Fibroblast of skin of abdomen (primary cell): ENCODE results near the gene G2E3.
"Not testable (repeated sequence)": the region's sequence is repeated elsewhere in the genome, so short reads cannot be mapped to it uniquely, and the experiment has no call there.

Experiments
- DNase-seq: peaks from one replicate; pipeline ENCODE4 v3.0.0-alpha.2; 2013

The G2E3 gene

DNA sequence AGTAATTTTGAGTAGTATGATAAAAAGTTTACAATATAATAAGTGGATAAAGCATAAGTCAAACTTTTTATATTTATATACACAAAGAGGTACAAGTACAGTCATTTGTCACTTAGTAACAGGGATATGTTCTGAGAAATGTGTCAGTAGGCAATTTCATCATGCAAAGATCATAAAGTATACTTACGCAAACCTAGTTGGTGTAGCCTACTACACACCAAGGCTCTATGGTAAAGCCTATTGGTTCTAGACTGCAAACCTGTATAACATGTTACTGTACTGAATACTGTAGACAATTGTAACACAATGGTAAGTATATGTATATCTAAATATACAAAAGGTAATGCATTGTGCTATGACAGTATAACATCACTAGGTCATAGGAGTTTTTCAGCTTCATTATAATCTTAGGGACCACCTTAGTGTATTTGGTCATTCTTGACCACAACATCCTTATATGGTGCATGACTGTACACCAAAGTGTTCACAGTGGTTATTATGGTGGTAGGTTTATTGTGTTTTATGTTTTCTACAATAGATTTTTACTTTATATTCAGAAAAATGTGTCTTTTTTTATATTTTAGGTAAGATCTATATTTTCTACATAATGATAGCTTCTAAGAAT, 48.3 kb downstream of the G2E3 start:
- DNase-seq, result peak; percentile 49

DNA sequence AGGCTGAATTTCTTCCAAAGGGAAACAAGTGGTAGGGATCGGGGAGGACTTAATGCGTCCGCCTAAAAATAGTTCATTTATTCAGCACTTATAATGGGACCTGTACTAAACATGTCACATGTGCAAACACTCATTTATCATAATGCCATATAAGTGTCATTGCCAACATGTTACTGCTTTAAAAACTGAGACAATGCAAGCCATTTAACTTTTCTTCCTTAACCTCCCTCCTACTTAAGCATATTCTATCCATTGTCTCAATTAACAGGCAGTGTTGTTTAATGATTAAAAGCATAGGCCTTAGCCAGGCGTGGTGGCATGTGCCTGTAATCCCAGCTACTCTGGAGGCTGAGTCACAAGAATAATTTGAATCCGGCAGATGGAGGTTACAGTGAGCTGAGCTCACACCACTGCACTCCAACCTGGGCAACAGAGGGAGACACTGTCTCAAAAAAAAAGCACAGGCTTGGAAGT, 49.6 kb downstream of the G2E3 start:
- DNase-seq, result peak; percentile 59

DNA sequence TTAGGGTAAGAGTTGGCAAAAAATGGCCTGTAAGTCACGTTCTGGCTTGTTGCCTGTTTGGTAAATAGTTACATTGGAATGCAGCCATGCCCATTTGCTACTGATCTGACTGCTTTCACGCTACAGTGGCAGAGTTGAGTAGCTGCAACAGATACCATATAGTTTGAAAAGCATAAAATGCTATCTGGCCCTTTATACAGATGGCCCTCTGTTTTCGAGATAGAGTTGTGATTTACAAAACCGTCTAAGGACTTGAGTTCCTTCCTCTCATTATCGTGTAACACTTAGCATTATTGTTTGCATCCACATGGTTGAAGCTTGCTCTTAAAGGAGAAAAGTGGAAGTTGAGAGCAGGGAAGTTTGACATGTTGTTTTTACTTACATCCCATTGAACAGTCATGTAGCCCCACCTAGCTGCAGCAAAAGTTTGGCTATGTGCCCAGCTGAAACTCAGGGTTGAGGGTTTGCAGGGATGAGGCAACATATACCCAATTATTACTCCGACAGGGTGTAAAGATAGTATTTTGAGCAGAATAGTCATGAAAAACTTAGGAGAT, 51.9 kb downstream of the G2E3 start:
- DNase-seq, result peak; percentile 72

GRCh38 chr14:30614155-30614554, 55.2 kb downstream of the G2E3 start:
- no peak for DNase-seq

DNA sequence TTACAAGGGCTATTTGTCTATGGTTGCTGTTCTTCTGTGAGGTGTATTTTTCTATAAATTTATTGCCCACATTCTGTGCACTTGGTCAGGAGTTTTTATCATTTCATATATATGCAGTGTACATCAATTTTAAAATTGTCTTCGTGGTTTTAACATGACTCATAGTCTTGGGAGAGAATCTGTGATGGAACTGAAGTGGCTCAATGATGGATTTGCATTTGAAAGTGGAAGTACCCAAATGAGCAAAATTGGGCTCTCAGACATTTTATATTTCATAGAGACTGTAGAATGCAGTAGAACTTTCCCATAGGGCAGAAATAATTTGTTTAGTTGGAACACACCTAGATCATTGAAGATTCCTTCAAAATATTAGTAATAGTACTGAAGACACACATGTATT, 61.2 kb downstream of the G2E3 start:
- DNase-seq, result peak; percentile 72

DNA sequence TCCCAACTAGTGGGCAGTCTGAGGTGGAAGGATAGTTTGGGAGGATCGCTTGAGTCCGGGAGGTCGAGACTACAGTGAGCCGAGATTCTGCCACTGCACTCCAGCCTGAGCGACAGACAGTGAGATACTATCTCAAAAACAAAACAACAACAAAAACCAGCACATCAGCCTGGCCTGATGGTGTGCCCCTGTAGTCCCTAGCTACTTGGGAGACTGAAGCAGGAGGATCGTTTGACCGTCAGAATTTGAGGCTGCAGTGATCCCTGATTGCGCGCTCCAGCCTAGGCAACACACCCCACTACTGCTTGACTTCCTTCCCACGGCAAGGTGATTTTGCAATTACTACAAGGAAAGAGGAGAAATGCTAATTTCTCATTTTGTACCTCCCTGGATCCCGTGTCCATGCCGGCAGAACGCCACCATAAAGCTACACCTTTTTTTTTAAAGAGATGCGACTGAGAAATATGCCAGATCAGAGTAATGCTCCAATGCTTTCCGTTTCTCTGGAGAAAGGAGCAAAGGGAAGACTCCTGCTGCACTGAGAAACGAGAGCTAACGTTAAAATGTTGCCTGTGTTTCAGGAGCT, 62.5 kb downstream of the G2E3 start:
- peak; percentile 2 for DNase-seq

DNA sequence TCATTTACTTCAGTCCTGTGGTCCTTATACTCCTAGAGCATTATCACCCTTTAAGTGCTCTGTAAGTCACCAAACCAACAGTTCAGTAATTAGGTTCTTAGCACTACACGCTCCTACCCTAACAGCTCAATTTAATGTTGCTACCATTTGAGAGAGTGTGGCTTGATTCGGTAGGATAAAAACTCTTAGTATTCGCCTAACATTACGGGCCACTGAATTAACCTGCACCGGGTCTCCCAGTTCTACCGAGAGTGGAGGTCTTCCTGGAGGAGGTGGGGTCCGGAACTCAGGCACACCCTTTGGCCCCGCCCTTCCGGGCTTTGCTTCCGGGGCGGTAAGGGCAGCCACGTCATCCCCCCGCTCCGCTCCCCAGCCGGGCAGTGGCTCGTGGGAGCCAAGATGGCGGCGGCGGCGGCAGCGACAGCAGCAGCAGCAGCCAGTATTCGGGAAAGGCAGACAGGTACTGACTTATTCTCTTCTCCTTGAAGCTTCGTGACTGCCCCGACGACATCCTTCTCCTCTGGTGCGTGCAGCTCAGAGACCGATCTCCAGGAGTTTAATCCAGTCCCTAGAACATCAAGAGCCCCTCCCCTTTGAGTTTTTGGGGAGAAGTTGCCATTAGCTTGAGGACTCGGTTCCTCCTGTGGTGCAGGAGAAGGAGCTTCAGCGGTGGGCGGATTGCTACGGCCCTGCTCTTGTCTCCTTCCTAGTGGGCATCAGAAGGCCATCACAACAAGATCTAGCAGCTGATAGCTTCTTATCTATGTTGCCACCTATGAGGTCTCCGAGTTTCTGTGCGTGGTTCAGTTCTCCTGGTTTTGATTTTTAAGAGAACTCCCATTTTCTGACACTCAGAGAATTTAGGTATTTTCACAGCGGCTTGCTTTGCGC, 63.2 kb downstream of the G2E3 start, which contains the start of gene SCFD1:
Gene SCFD1, plus strand, starts transcription at position 380 of the 891 bp plus-strand sequence. Its CDS starts 20 bp downstream, at position 400.
- DNase-seq, result peak; percentile 89

DNA sequence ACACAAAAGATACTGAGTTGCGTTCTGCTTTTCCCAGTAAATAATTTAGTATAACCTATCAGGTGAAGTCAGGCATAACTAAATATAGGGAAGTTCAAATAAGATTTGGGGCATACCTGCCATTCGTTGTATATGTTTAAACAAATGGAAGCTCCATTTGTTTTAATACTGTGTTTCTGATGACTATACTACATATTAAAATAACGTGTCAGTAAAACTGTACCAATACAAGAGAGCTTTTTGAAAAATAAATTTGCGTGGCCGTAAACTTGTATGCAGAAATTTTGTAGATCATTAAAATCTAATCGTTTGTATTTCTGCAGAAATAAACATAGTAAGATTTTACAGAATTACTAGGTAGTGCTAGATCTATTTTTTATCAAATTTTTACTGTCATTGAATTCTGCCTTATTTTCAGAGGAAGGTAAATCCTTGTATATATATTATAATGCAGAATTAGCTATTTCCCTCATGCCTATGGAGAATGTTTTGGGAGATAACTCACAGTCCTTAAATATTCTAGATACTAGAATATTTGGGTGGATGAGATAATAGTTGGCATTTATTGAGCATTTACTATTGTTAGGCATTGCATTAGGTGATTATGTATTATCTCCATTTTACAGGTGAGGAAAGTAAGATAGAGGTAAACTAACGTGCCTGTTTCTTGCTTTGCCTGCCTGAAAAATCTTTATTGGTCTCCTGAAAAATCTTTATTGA, 64.6 kb downstream of the G2E3 start:
- no peak for DNase-seq

GRCh38 chr14:30624132-30624423, 65.1 kb downstream of the G2E3 start:
- no peak for DNase-seq

GRCh38 chr14:30625533-30625932, 66.6 kb downstream of the G2E3 start:
- DNase-seq, result no peak

- peak; percentile 45 for DNase-seq
These were observed 70.5 kb downstream of the G2E3 start for GRCh38 chr14:30629432-30629831.

DNA sequence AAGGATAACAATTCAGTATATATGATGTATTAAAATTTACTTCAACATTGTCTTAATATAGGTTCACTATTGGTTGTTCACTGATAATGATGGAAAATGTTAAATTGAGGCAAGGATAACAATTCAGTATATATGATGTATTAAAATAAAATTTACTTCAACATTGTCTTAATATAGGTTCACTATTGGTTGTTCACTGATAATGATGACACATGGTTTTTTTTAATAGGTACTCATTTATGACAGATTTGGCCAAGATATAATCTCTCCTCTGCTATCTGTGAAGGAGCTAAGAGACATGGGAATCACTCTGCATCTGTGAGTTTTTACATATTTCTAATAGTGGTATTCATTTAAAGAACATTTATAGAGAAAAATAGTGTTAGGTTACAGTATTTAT, 71.3 kb downstream of the G2E3 start:
- DNase-seq, result no peak

DNA sequence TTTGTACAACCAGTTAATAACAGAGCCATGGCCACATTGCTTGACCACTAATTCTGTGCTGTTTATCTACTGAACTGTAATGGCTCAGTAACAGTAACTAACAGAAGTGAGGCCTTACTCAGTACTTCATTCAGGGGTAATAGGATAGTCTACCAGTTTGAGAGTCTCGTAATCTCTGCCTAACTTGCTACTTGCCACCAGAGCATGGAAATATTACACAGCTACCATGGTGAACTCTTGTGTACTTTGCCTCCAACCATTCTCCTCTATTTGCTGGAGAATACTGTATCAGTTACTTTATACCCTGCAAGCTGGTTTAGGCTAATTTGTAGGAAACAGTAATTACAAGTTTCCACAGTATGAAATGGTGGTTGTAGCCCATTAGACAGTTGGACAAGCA, 73.8 kb downstream of the G2E3 start:
- DNase-seq, result no peak

GRCh38 chr14:30638926-30639325, 80.0 kb downstream of the G2E3 start:
- no peak for DNase-seq

- DNase-seq, result no peak
These were observed 82.2 kb downstream of the G2E3 start for GRCh38 chr14:30641207-30641606.

- DNase-seq, result not testable (repeated sequence)
These were observed 85.5 kb downstream of the G2E3 start for GRCh38 chr14:30644462-30644861.

DNA sequence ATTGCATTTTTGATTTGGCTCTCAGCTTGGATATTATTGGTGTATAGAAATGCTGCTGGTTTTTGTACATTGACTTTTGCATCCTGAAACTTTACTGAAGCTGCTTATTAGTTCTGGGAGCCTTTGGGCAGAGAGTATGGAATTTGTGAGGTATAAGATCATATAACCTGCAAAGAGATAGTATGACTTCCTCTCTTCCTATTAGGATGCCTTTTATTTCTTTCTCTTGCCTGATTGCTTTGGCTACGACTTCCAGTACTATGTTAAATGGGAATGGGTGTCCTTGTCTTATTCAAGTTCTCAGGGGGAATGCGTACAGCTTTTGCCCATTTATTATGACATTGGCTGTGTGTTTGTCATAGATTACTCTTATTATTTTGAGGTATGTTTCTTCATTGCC, 86.6 kb downstream of the G2E3 start:
- DNase-seq, result no peak

DNA sequence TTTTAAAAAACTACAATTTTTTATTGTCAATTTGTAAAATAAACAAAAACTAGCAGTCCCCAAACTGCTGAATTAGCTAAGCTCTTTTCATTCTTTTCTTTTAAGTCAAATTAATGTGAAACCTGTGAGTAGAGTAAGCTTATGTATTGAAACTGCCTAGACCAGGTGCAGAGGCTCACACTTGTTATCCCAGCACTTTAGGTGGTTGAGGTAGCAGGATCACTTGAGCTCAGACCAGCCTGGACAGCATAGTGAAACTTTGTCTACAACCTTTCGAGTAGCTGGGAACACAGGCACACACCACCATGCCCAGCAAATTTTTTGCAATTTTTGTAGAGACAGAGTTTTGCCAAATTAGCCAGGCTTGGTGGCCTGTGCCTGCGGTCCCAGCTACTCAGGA, 89.5 kb downstream of the G2E3 start:
- DNase-seq, result no peak

DNA sequence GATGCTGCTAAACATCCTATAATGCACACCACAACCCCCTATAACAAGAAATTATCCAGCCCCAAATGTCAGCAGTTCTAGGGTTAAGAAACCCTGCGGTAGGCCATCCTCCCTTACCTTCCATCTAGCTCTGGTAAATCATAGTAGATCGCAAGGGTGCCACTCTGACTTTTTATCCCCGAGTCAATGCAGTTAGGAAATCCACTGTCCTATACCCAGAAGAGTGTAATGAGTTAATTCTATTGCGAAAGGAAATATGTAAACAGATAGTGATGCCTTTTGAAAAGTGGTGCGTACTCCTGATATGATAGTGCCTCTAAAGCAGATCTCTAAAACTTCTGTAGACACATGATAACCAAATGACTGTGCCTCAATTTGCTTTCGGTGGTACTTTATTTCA, 93.0 kb downstream of the G2E3 start:
- no peak for DNase-seq

GRCh38 chr14:30655124-30655523, 96.2 kb downstream of the G2E3 start:
- DNase-seq, result no peak

GRCh38 chr14:30655658-30656057, 96.7 kb downstream of the G2E3 start:
- no peak for DNase-seq

DNA sequence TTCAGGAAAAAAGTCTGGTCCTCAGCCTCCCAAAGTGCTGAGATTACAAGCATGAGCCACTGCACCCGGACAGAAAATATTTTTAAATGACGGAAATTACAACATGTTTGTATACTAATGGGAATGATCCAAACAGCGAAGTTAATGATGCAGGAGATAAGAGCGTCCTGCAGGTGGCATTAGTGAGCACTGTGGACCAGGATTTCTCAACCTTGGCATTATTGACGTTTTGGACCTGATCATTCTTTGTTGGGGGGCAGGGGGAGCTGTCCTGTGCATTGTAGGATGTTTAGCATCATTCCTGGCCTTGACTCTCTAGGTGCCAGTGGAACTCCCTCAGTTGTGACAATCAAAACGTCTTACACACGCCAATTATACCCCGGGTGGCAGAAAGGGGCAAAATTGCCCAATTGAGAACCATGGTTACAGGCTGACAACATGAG, 97.3 kb downstream of the G2E3 start:
- DNase-seq, result peak; percentile 18

DNA sequence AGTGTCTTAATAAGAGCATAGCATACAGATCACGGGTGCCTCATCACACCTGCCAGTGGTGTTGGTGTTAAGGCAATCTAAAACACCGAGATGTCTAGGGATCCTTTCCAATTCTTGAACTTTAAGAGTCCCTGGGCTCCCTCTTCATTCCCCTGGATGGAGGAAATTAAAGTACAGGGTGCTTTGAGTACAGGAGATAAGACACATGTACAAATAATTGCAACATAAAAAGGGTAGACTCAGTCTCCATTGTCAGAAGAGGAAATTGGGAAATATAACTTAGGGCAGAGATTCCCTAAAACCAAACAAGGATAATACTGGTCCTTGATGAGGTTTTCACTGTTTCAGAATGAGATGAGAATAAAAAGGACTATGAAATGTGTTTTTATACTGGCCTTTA, 98.1 kb downstream of the G2E3 start:
- DNase-seq, result no peak
